Measurements from ENCODE around the gene CLDN5. TPM values are rescaled to one million over a fixed set of nuclear protein-coding genes. Genes with fewer than 3 reads are reported as not detected.

CLDN5 gene
- total RNA-seq, 1 experiment from 2014 or later, result not detected

DNA sequence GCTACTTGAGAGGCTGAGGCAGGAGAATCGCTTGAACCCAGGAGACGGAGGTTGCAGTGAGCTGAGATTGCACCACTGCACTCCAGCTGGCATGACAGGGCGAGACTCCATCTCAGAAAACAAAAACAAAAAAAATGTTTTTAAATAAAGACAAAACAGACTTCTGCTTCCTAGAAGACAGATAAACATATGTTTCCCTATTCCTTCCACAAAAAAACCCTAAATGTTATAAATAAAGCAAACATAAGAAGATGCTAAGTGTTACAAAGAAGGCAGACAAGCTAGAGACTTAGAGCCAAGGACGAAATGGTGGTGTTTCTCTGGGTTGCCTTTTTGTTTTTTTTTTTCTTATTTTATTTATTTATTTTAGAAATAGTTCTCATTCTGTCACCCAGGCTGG lies 5.6 kb upstream of the CLDN5 start:
- DNase-seq, result no peak
- ChIA-PET CTCF (no interaction called here), POLR2A (no interaction called here)
- Mint-ChIP-seq H3K27me3 (ENCODE audit: insufficient read depth, unreplicated experiment) (peaks cover 5% of the 10 kb centered on the region), H3K9me3 (ENCODE audit: unreplicated experiment) (no peaks in the 10 kb centered on the region), H3K27ac (ENCODE audit: unreplicated experiment) (no peak overlapping the region), H3K36me3 (ENCODE audit: insufficient read depth, unreplicated experiment) (no peaks in the 10 kb centered on the region), H3K4me3 (ENCODE audit: unreplicated experiment) (no peak overlapping the region), H3K4me1 (ENCODE audit: low read depth, unreplicated experiment) (no peaks in the 10 kb centered on the region)
- no peaks in the 10 kb centered on the region for H3K9me3 ChIP-seq
- TF ChIP-seq, protein P1, sequence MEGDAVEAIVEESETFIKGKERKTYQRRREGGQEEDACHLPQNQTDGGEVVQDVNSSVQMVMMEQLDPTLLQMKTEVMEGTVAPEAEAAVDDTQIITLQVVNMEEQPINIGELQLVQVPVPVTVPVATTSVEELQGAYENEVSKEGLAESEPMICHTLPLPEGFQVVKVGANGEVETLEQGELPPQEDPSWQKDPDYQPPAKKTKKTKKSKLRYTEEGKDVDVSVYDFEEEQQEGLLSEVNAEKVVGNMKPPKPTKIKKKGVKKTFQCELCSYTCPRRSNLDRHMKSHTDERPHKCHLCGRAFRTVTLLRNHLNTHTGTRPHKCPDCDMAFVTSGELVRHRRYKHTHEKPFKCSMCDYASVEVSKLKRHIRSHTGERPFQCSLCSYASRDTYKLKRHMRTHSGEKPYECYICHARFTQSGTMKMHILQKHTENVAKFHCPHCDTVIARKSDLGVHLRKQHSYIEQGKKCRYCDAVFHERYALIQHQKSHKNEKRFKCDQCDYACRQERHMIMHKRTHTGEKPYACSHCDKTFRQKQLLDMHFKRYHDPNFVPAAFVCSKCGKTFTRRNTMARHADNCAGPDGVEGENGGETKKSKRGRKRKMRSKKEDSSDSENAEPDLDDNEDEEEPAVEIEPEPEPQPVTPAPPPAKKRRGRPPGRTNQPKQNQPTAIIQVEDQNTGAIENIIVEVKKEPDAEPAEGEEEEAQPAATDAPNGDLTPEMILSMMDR (IDR thresholded peaks at IDR 0.05; ENCODE audit: insufficient read depth in 1 of 2, low read depth in 1 of 2, low read length in 1 of 2, severe bottlenecking in 1 of 2, unreplicated experiment in 1 of 2), result no peak
- H3K36me3 ChIP-seq (ENCODE audit: control insufficient read depth, insufficient read depth, low read length), result no peaks in the 10 kb centered on the region
- no TSS peak for BruUV-seq (replicated peaks)
- no peak overlapping the region for H3K4me3 ChIP-seq (ENCODE audit: low read depth, low read length)
- intact Hi-C loops (cut with micrococcal nuclease; ENCODE audit: unreplicated experiment), result no loop called here
- no peaks in the 10 kb centered on the region for H3K4me1 ChIP-seq
- H3K27me3 ChIP-seq (replicated peaks; ENCODE audit: control insufficient read depth, insufficient read depth, low read length), result no peaks in the 10 kb centered on the region

DNA sequence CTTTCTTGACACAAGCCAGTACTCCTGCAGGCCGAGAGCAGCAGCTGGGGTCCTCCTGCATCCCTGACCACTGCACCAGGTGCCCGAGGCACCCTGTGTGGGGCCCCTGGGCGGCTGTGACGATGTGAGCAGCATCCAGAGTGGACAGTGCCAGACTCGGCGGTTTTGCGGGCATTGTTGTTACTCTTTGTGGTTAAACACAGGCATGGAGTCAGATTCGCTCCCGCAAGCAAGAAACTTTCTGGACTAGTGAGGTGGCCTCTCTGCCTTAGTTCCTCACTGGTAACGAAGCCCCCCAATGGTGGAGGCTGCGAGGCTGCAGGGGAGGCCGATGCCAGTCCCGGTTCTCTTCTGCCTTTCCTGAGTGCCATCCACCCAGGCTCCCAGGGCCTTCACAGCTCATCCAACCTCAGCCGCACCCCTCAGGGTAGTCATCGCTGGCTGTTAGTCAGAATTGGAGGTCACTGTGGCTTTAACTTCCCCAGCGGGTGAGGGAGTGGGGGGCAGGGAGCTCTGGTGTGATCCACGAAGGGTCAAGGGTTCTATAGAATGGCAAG lies 3.7 kb upstream of the CLDN5 start:
- no TSS peak for BruUV-seq (replicated peaks)
- H3K4me3 ChIP-seq (ENCODE audit: low read depth, low read length), result no peak overlapping the region
- H3K27me3 ChIP-seq (replicated peaks; ENCODE audit: control insufficient read depth, insufficient read depth, low read length), result no peaks in the 10 kb centered on the region
- POLR2A ChIA-PET, result no interaction called here
- peak in 1 of 2 experiments; percentile 12 for DNase-seq
- intact Hi-C loops (cut with micrococcal nuclease; ENCODE audit: unreplicated experiment), result no loop called here
- H3K9me3 ChIP-seq, result no peaks in the 10 kb centered on the region
- H3K4me1 ChIP-seq, result no peaks in the 10 kb centered on the region
- TF ChIP-seq, protein P1 (IDR thresholded peaks at IDR 0.05; ENCODE audit: insufficient read depth in 1 of 2, low read depth in 1 of 2, low read length in 1 of 2, severe bottlenecking in 1 of 2, unreplicated experiment in 1 of 2), result no peak
- peaks cover 4% of the 10 kb centered on the region for H3K27me3 Mint-ChIP-seq (ENCODE audit: insufficient read depth, unreplicated experiment)
- no peaks in the 10 kb centered on the region for H3K36me3 ChIP-seq (ENCODE audit: control insufficient read depth, insufficient read depth, low read length)
- no peaks in the 10 kb centered on the region for H3K9me3 Mint-ChIP-seq (ENCODE audit: unreplicated experiment)
- no peak overlapping the region for H3K4me3 Mint-ChIP-seq (ENCODE audit: unreplicated experiment)
- no peak overlapping the region for H3K27ac Mint-ChIP-seq (ENCODE audit: unreplicated experiment)
- no peaks in the 10 kb centered on the region for H3K4me1 Mint-ChIP-seq (ENCODE audit: low read depth, unreplicated experiment)
- CTCF ChIA-PET, result no interaction called here
- peaks cover 3% of the 10 kb centered on the region for H3K36me3 Mint-ChIP-seq (ENCODE audit: insufficient read depth, unreplicated experiment)

DNA sequence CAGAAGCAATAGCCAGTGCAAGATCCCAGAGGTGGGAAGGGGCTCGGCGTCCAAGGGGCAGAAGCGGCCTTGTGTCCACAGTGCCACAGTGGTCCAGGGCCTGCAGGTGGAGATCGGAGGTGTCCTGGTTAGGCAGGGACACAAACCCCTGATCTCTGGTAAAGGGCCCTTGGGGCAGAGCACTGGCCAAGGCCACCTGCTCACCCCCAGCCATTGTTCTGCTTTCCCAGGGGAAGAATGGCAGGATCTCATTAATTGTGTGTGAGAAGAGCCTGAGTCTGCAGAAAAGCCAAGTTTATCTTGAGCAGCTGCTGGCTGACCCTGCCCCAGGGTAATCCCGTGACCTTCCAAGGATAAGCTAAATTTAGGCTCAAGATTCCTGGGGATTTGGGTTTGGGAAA lies 3.1 kb upstream of the CLDN5 start:
- CTCF ChIA-PET, result no interaction called here
- no peak for DNase-seq
- H3K36me3 Mint-ChIP-seq (ENCODE audit: insufficient read depth, unreplicated experiment), result peaks cover 8% of the 10 kb centered on the region
- no peaks in the 10 kb centered on the region for H3K27me3 Mint-ChIP-seq (ENCODE audit: insufficient read depth, unreplicated experiment)
- Histone ChIP-seq H3K9me3 (no peaks in the 10 kb centered on the region), H3K36me3 (ENCODE audit: control insufficient read depth, insufficient read depth, low read length) (no peaks in the 10 kb centered on the region), H3K27me3 (replicated peaks; ENCODE audit: control insufficient read depth, insufficient read depth, low read length) (no peaks in the 10 kb centered on the region), H3K4me1 (no peaks in the 10 kb centered on the region), H3K4me3 (ENCODE audit: low read depth, low read length) (no peak overlapping the region)
- BruUV-seq (replicated peaks), result no TSS peak
- no peak overlapping the region for H3K4me3 Mint-ChIP-seq (ENCODE audit: unreplicated experiment)
- intact Hi-C loops (cut with micrococcal nuclease; ENCODE audit: unreplicated experiment), result no loop called here
- H3K27ac Mint-ChIP-seq (ENCODE audit: unreplicated experiment), result no peak overlapping the region
- no peaks in the 10 kb centered on the region for H3K9me3 Mint-ChIP-seq (ENCODE audit: unreplicated experiment)
- H3K4me1 Mint-ChIP-seq (ENCODE audit: low read depth, unreplicated experiment), result no peaks in the 10 kb centered on the region
- POLR2A ChIA-PET, result no interaction called here
- TF ChIP-seq, protein P1 (IDR thresholded peaks at IDR 0.05; ENCODE audit: insufficient read depth in 1 of 2, low read depth in 1 of 2, low read length in 1 of 2, severe bottlenecking in 1 of 2, unreplicated experiment in 1 of 2), result no peak

All from Caco-2 (cell line).